ENCODE measurements around the gene SEC14L3. TPM values are rescaled to one million over a fixed set of nuclear protein-coding genes. Genes with fewer than 3 reads are reported as not detected.

SEC14L3 gene
- total and polyA plus RNA-seq, 2 of the 13 experiments (the other 11 are each of a cell fraction or from before 2014, with no cell fraction given) = not detected

DNA sequence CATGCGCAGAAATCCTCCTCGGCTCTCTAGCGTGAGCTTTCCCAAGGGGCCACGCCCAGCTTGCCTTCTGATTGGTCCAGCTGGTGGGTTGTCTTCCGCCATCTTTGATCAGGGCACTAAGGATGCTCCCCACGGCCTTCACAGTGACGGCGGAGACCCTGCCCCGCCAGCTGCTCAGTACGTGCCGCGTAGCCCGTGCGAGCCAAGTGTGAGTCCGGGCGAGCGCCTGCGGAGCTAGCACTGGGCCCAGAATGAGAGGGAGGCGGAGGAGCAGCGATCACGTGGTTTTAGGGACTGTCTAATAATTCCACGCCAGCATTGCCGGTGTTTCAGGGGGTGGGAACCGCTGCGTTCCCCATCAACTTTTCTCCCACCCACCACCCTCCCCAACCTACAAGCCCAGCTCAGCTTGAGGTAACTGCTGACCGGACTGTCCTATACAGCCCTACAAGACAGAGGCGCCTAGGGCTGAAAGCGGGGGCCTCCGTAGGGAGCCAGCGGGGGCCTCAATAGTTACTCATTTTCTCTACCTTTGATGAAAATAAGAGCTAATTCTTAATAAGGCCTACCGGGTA is 47.8 kb downstream of the SEC14L3 start (continued):
- TF ChIP-seq, protein P1, sequence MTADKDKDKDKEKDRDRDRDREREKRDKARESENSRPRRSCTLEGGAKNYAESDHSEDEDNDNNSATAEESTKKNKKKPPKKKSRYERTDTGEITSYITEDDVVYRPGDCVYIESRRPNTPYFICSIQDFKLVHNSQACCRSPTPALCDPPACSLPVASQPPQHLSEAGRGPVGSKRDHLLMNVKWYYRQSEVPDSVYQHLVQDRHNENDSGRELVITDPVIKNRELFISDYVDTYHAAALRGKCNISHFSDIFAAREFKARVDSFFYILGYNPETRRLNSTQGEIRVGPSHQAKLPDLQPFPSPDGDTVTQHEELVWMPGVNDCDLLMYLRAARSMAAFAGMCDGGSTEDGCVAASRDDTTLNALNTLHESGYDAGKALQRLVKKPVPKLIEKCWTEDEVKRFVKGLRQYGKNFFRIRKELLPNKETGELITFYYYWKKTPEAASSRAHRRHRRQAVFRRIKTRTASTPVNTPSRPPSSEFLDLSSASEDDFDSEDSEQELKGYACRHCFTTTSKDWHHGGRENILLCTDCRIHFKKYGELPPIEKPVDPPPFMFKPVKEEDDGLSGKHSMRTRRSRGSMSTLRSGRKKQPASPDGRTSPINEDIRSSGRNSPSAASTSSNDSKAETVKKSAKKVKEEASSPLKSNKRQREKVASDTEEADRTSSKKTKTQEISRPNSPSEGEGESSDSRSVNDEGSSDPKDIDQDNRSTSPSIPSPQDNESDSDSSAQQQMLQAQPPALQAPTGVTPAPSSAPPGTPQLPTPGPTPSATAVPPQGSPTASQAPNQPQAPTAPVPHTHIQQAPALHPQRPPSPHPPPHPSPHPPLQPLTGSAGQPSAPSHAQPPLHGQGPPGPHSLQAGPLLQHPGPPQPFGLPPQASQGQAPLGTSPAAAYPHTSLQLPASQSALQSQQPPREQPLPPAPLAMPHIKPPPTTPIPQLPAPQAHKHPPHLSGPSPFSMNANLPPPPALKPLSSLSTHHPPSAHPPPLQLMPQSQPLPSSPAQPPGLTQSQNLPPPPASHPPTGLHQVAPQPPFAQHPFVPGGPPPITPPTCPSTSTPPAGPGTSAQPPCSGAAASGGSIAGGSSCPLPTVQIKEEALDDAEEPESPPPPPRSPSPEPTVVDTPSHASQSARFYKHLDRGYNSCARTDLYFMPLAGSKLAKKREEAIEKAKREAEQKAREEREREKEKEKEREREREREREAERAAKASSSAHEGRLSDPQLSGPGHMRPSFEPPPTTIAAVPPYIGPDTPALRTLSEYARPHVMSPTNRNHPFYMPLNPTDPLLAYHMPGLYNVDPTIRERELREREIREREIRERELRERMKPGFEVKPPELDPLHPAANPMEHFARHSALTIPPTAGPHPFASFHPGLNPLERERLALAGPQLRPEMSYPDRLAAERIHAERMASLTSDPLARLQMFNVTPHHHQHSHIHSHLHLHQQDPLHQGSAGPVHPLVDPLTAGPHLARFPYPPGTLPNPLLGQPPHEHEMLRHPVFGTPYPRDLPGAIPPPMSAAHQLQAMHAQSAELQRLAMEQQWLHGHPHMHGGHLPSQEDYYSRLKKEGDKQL (CRISPR knock-in tag; IDR thresholded peaks at IDR 0.05; ENCODE audit: low read depth) = peak; percentile 31; the same call in 1 of the 2 replicates
- TF ChIP-seq IRF2 (CRISPR knock-in tag; IDR thresholded peaks at IDR 0.05) = peak; percentile 94
- no peak for TF ChIP-seq CHCHD3 (CRISPR knock-in tag; IDR thresholded peaks at IDR 0.05)
- TF ChIP-seq DNMT3B (CRISPR knock-in tag; conservative IDR thresholded peaks at IDR 0.05) = no peak
- TF ChIP-seq ZNF101 (CRISPR knock-in tag; IDR thresholded peaks at IDR 0.05; ENCODE audit: borderline replicate concordance, low read depth) = no peak
- TF ChIP-seq PAX8 (CRISPR knock-in tag; IDR thresholded peaks at IDR 0.05; ENCODE audit: borderline replicate concordance) = no peak
- TF ChIP-seq KDM1A (CRISPR knock-in tag; IDR thresholded peaks at IDR 0.05) = peak; percentile 15; the same call in 1 of the 2 replicates
- TF ChIP-seq PCBP1 (IDR thresholded peaks at IDR 0.05; ENCODE audit: borderline replicate concordance, low read depth, low read length) = no peak
- no peak for TF ChIP-seq HMGA1 (CRISPR knock-in tag; conservative IDR thresholded peaks at IDR 0.05)
- peak; percentile 93 for TF ChIP-seq YEATS2 (CRISPR knock-in tag; IDR thresholded peaks at IDR 0.05; ENCODE audit: borderline replicate concordance)
- peak; percentile 15 for TF ChIP-seq KLF6 (CRISPR knock-in tag; IDR thresholded peaks at IDR 0.05)
- no peak for TF ChIP-seq JDP2 (CRISPR knock-in tag; IDR thresholded peaks at IDR 0.05; ENCODE audit: borderline replicate concordance)
- no peak for TF ChIP-seq JUN (CRISPR knock-in tag; IDR thresholded peaks at IDR 0.05)
- TF ChIP-seq, protein P2, sequence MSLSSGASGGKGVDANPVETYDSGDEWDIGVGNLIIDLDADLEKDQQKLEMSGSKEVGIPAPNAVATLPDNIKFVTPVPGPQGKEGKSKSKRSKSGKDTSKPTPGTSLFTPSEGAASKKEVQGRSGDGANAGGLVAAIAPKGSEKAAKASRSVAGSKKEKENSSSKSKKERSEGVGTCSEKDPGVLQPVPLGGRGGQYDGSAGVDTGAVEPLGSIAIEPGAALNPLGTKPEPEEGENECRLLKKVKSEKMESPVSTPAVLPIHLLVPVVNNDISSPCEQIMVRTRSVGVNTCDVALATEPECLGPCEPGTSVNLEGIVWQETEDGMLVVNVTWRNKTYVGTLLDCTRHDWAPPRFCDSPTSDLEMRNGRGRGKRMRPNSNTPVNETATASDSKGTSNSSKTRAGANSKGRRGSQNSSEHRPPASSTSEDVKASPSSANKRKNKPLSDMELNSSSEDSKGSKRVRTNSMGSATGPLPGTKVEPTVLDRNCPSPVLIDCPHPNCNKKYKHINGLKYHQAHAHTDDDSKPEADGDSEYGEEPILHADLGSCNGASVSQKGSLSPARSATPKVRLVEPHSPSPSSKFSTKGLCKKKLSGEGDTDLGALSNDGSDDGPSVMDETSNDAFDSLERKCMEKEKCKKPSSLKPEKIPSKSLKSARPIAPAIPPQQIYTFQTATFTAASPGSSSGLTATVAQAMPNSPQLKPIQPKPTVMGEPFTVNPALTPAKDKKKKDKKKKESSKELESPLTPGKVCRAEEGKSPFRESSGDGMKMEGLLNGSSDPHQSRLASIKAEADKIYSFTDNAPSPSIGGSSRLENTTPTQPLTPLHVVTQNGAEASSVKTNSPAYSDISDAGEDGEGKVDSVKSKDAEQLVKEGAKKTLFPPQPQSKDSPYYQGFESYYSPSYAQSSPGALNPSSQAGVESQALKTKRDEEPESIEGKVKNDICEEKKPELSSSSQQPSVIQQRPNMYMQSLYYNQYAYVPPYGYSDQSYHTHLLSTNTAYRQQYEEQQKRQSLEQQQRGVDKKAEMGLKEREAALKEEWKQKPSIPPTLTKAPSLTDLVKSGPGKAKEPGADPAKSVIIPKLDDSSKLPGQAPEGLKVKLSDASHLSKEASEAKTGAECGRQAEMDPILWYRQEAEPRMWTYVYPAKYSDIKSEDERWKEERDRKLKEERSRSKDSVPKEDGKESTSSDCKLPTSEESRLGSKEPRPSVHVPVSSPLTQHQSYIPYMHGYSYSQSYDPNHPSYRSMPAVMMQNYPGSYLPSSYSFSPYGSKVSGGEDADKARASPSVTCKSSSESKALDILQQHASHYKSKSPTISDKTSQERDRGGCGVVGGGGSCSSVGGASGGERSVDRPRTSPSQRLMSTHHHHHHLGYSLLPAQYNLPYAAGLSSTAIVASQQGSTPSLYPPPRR (CRISPR knock-in tag; IDR thresholded peaks at IDR 0.05; ENCODE audit: borderline replicate concordance) = no peak
- TF ChIP-seq ZNF260 (CRISPR knock-in tag; IDR thresholded peaks at IDR 0.05; ENCODE audit: borderline replicate concordance, low read depth) = no peak
- TF ChIP-seq ZNF713 (CRISPR knock-in tag; IDR thresholded peaks at IDR 0.05) = no peak
- peak; percentile 70 for TF ChIP-seq ZNF501 (CRISPR knock-in tag; IDR thresholded peaks at IDR 0.05)
- no peak for TF ChIP-seq SATB2 (CRISPR knock-in tag; IDR thresholded peaks at IDR 0.05)
- TF ChIP-seq ZNF33A (CRISPR knock-in tag; IDR thresholded peaks at IDR 0.05; ENCODE audit: borderline replicate concordance) = no peak
- no peak for TF ChIP-seq MIER2 (CRISPR knock-in tag; IDR thresholded peaks at IDR 0.05)

All from HepG2 (cell line).